ENCODE data around the gene CCDC47.

- TF ChIP-seq, protein P1, sequence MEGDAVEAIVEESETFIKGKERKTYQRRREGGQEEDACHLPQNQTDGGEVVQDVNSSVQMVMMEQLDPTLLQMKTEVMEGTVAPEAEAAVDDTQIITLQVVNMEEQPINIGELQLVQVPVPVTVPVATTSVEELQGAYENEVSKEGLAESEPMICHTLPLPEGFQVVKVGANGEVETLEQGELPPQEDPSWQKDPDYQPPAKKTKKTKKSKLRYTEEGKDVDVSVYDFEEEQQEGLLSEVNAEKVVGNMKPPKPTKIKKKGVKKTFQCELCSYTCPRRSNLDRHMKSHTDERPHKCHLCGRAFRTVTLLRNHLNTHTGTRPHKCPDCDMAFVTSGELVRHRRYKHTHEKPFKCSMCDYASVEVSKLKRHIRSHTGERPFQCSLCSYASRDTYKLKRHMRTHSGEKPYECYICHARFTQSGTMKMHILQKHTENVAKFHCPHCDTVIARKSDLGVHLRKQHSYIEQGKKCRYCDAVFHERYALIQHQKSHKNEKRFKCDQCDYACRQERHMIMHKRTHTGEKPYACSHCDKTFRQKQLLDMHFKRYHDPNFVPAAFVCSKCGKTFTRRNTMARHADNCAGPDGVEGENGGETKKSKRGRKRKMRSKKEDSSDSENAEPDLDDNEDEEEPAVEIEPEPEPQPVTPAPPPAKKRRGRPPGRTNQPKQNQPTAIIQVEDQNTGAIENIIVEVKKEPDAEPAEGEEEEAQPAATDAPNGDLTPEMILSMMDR (IDR thresholded peaks at IDR 0.05): no peak
- TF ChIP-seq POLR2A (IDR thresholded peaks at IDR 0.05): no peak
These were observed 25.2 kb upstream of the CCDC47 start for GRCh38 chr17:63798572-63799106.

Measured in adrenal gland (tissue), 5 donors.